SK-N-SH (cell line): ENCODE results near the gene PRMT5.

Experiments used
- CTCF ChIP-seq: fragments of 200-600 bp; sonication (generic); IDR thresholded peaks from 2 replicates; pipeline ENCODE4 v1.6.1; 2017; ENCODE audit warnings: antibody characterized with exemption, mild to moderate bottlenecking, moderate library complexity
- ELF1 ChIP-seq: IDR thresholded peaks from 2 replicates; pipeline ENCODE4 v1.4.0; 2012
- NFIC ChIP-seq: IDR thresholded peaks from 2 replicates; pipeline ENCODE4 v1.4.0; 2012; ENCODE audit warnings: borderline replicate concordance
- POLR2AphosphoS5 ChIP-seq: IDR thresholded peaks from 2 replicates; pipeline ENCODE4 v1.6.1; 2012; ENCODE audit warnings: low read depth, low read length
- RAD21 ChIP-seq: IDR thresholded peaks from 2 replicates; pipeline ENCODE4 v1.6.1; 2012; ENCODE audit warnings: mild to moderate bottlenecking, low read length
- RCOR1 ChIP-seq: fragments of 150-350 bp; IDR thresholded peaks from 2 replicates; pipeline ENCODE4 v1.6.1; 2017; ENCODE audit warnings: antibody characterized with exemption, low read length
- REST ChIP-seq: IDR thresholded peaks from 2 replicates; pipeline ENCODE4 v1.6.1; 2012; ENCODE audit warnings: mild to moderate bottlenecking, low read depth, low read length, moderate library complexity
- TAF1 ChIP-seq: IDR thresholded peaks from 2 replicates; pipeline ENCODE4 v1.6.1; 2012; ENCODE audit warnings: low read depth, mild to moderate bottlenecking, low read length, moderate library complexity, borderline replicate concordance
- TCF12 ChIP-seq: IDR thresholded peaks from 2 replicates; pipeline ENCODE4 v1.4.0; 2012
- USF2 ChIP-seq: fragments of 150-350 bp; IDR thresholded peaks from 2 replicates; pipeline ENCODE4 v1.6.1; 2017; ENCODE audit warnings: antibody characterized with exemption, low read length, low read depth, borderline replicate concordance
- YY1 ChIP-seq: IDR thresholded peaks from 2 replicates; pipeline ENCODE4 v1.4.0; 2012; ENCODE audit warnings: low read depth, mild to moderate bottlenecking

GRCh38 chr14:22870811-22871223 lies 58.4 kb downstream of the PRMT5 start:
- TF ChIP-seq CTCF (no peak), POLR2AphosphoS5 (no peak), RAD21 (no peak), REST (no peak), RCOR1 (no peak), YY1 (no peak), NFIC (no peak), ELF1 (peak; percentile 29; the same call in 1 of the 2 replicates), USF2 (no peak), TAF1 (0 out of 2 replicates have a peak, but pooled peaks have one; percentile 42), TCF12 (no peak)
